GM06990 (cell line): ENCODE measurements around the gene GIPC3.
"Not testable (repeated sequence)": the region's sequence is repeated elsewhere in the genome, so short reads cannot be mapped to it uniquely, and the experiment has no call there.

ENCODE experiments used
- DNase-seq: peaks from one replicate; pipeline ENCODE4 v3.0.0-alpha.2; 2011; ENCODE audit not compliant: insufficient read length; ENCODE audit errors: extremely low read depth
- H3K27me3 ChIP-seq: replicated peaks from 2 replicates; pipeline ENCODE4 v1.6.0; 2011; ENCODE audit warnings: low read length; ENCODE audit not compliant: control insufficient read depth, insufficient read depth
- H3K36me3 ChIP-seq: 2 replicates; pipeline ENCODE4 v1.5.1; 2011; ENCODE audit warnings: low read length; ENCODE audit not compliant: control insufficient read depth, insufficient read depth
- H3K4me3 ChIP-seq: replicated peaks from 2 replicates; pipeline ENCODE4 v1.5.1; 2011; ENCODE audit warnings: low read depth, mild to moderate bottlenecking, control low read depth, low read length
- CTCF ChIP-seq: IDR thresholded peaks from 2 replicates; pipeline ENCODE4 v1.5.1; 2011; ENCODE audit warnings: low read length, control low read depth, mild to moderate bottlenecking, inconsistent platforms; ENCODE audit not compliant: insufficient read depth, poor library complexity, severe bottlenecking

GIPC3 gene

GRCh38 chr19:3578390-3578789 is 6.9 kb upstream of the GIPC3 start:
- TF ChIP-seq CTCF, result no peak
- H3K27me3 ChIP-seq, result no peaks in the 10 kb centered on the region
- H3K4me3 ChIP-seq, result no peak overlapping the region
- DNase-seq, result no peak
- H3K36me3 ChIP-seq, result peaks cover 5% of the 10 kb centered on the region

- Histone ChIP-seq H3K27me3 (no peaks in the 10 kb centered on the region), H3K36me3 (peaks cover 5% of the 10 kb centered on the region), H3K4me3 (no peak overlapping the region)
- no peak for DNase-seq
- no peak for TF ChIP-seq CTCF
Measured at GRCh38 chr19:3580156-3580934, 4.9 kb upstream of the GIPC3 start.

- not testable (repeated sequence) for H3K36me3 ChIP-seq, DNase-seq, H3K27me3 ChIP-seq, H3K4me3 ChIP-seq
Measured at GRCh38 chr19:3581792-3582191, 3.5 kb upstream of the GIPC3 start.

- H3K27me3 ChIP-seq, H3K4me3 ChIP-seq, DNase-seq, H3K36me3 ChIP-seq: not testable (repeated sequence)
Measured at GRCh38 chr19:3584036-3584802, 1.1 kb upstream of the GIPC3 start.

GRCh38 chr19:3586127-3586626 is 899 bp downstream of the GIPC3 start:
- no peaks in the 10 kb centered on the region for H3K36me3 ChIP-seq
- H3K27me3 ChIP-seq, result no peaks in the 10 kb centered on the region; the same call in 1 of the 2 replicates
- H3K4me3 ChIP-seq, result no peak overlapping the region
- peak; percentile 67 for TF ChIP-seq CTCF
- DNase-seq, result no peak

GRCh38 chr19:3586707-3587346 is 1.5 kb downstream of the GIPC3 start:
- TF ChIP-seq CTCF, result no peak
- no peak overlapping the region for H3K4me3 ChIP-seq
- no peaks in the 10 kb centered on the region for H3K36me3 ChIP-seq
- no peaks in the 10 kb centered on the region; the same call in 1 of the 2 replicates for H3K27me3 ChIP-seq
- no peak for DNase-seq
